ENCODE data around the gene CCDC91. TPM values are rescaled to one million over a fixed set of nuclear protein-coding genes. Genes with fewer than 3 reads are reported as not detected.
A peak's percentile ranks its signal among the peaks of the same experiment; 100 is the strongest.

The CCDC91 gene
- polyA plus RNA-seq, 6 donors from 2014 or later, result 49.6 to 82.9 (median 68.4) TPM

- Mint-ChIP-seq H3K4me3 (no peak overlapping the region), H3K36me3 (no peaks in the 10 kb centered on the region), H3K27ac (no peak overlapping the region), H3K27me3 (no peaks in the 10 kb centered on the region), H3K4me1 (no peaks in the 10 kb centered on the region), H3K9me3 (peaks cover 0 to 3% (median 0%) of the 10 kb centered on the region in 7 donors)
- ATAC-seq (ENCODE audit: low read depth in 2 of 2) (no peak), DNase-seq (no peak)
Measured at GRCh38 chr12:28171356-28172060, 18.7 kb upstream of the CCDC91 start.

- Mint-ChIP-seq H3K36me3 (no peaks in the 10 kb centered on the region), H3K4me3 (no peak overlapping the region), H3K4me1 (no peaks in the 10 kb centered on the region), H3K27me3 (no peaks in the 10 kb centered on the region), H3K9me3 (peaks cover 0 to 3% (median 0%) of the 10 kb centered on the region in 7 donors), H3K27ac (no peak overlapping the region)
- no peak for DNase-seq
- no peak for ATAC-seq (ENCODE audit: low read depth in 2 of 2)
Measured at GRCh38 chr12:28172434-28173030, 17.7 kb upstream of the CCDC91 start.

GRCh38 chr12:28173440-28173839 is 16.8 kb upstream of the CCDC91 start:
- ATAC-seq (ENCODE audit: low read depth in 2 of 2) (no peak), DNase-seq (no peak)
- Mint-ChIP-seq H3K36me3 (no peaks in the 10 kb centered on the region), H3K4me3 (no peak overlapping the region), H3K27ac (no peak overlapping the region), H3K9me3 (peaks cover 0 to 3% (median 0%) of the 10 kb centered on the region in 7 donors), H3K4me1 (no peaks in the 10 kb centered on the region), H3K27me3 (no peaks in the 10 kb centered on the region)

- ATAC-seq (ENCODE audit: low read depth in 2 of 2), result no peak
- Mint-ChIP-seq H3K27me3 (no peaks in the 10 kb centered on the region), H3K36me3 (no peaks in the 10 kb centered on the region), H3K4me1 (no peaks in the 10 kb centered on the region), H3K9me3 (peaks cover 0 to 3% (median 0%) of the 10 kb centered on the region in 7 donors), H3K27ac (no peak overlapping the region), H3K4me3 (no peak overlapping the region)
- DNase-seq, result no peak
Measured at GRCh38 chr12:28175098-28175589, 15.1 kb upstream of the CCDC91 start.

GRCh38 chr12:28176295-28176694 is 14.0 kb upstream of the CCDC91 start:
- no peak for DNase-seq
- H3K36me3 Mint-ChIP-seq, result no peaks in the 10 kb centered on the region
- no peaks in the 10 kb centered on the region for H3K27me3 Mint-ChIP-seq
- H3K4me3 Mint-ChIP-seq, result no peak overlapping the region
- no peaks in the 10 kb centered on the region for H3K4me1 Mint-ChIP-seq
- H3K9me3 Mint-ChIP-seq, result peaks cover 0 to 3% (median 0%) of the 10 kb centered on the region in 7 donors
- no peak overlapping the region for H3K27ac Mint-ChIP-seq
- ATAC-seq (ENCODE audit: low read depth in 2 of 2), result no peak

- H3K27me3 Mint-ChIP-seq, result no peaks in the 10 kb centered on the region
Measured at GRCh38 chr12:28177461-28177860, 12.8 kb upstream of the CCDC91 start.

GRCh38 chr12:28177905-28178304 is 12.4 kb upstream of the CCDC91 start:
- Mint-ChIP-seq H3K27me3 (no peaks in the 10 kb centered on the region), H3K4me3 (no peak overlapping the region), H3K4me1 (no peaks in the 10 kb centered on the region), H3K36me3 (no peaks in the 10 kb centered on the region), H3K27ac (no peak overlapping the region), H3K9me3 (peaks cover 0 to 4% (median 2%) of the 10 kb centered on the region in 7 donors)
- DNase-seq (no peak), ATAC-seq (ENCODE audit: low read depth in 2 of 2) (no peak)

More at GRCh38 chr12:28177461-28177860, 12.8 kb upstream of the CCDC91 start:
- DNase-seq, result no peak
- no peak for ATAC-seq (ENCODE audit: low read depth in 2 of 2)
- H3K9me3 Mint-ChIP-seq, result peaks cover 0 to 4% (median 2%) of the 10 kb centered on the region in 7 donors
- H3K36me3 Mint-ChIP-seq, result no peaks in the 10 kb centered on the region
- H3K4me3 Mint-ChIP-seq, result no peak overlapping the region
- no peak overlapping the region for H3K27ac Mint-ChIP-seq
- no peaks in the 10 kb centered on the region for H3K4me1 Mint-ChIP-seq

- peaks cover 0 to 6% of the 10 kb centered on the region in 2 donors for H3K36me3 Mint-ChIP-seq
- no peak for DNase-seq
- no peak overlapping the region for H3K4me3 Mint-ChIP-seq
- peaks cover 0 to 4% (median 2%) of the 10 kb centered on the region in 7 donors for H3K9me3 Mint-ChIP-seq
- no peak overlapping the region for H3K27ac Mint-ChIP-seq
- H3K4me1 Mint-ChIP-seq, result no peaks in the 10 kb centered on the region
- H3K27me3 Mint-ChIP-seq, result peaks cover 0 to 6% (median 5%) of the 10 kb centered on the region in 3 donors
- no peak for ATAC-seq (ENCODE audit: low read depth in 2 of 2)
Measured at GRCh38 chr12:28178775-28179174, 11.5 kb upstream of the CCDC91 start.

- ATAC-seq (ENCODE audit: low read depth in 2 of 2) (no peak), DNase-seq (no peak)
- peaks cover 0 to 4% (median 1%) of the 10 kb centered on the region in 7 donors for H3K9me3 Mint-ChIP-seq
Measured at GRCh38 chr12:28180786-28181185, 9.5 kb upstream of the CCDC91 start.

GRCh38 chr12:28184375-28184774 is 5.9 kb upstream of the CCDC91 start:
- no peak for DNase-seq
- H3K27me3 Mint-ChIP-seq, result peaks cover 0 to 8% (median 6%) of the 10 kb centered on the region in 3 donors
- H3K27ac Mint-ChIP-seq, result no peak overlapping the region
- no peak for ATAC-seq (ENCODE audit: low read depth in 2 of 2)
- H3K4me3 Mint-ChIP-seq, result no peak overlapping the region
- H3K9me3 Mint-ChIP-seq, result peaks cover 0 to 5% (median 4%) of the 10 kb centered on the region in 7 donors
- H3K36me3 Mint-ChIP-seq, result peaks cover 4 to 17% of the 10 kb centered on the region in 2 donors
- peaks cover 3 to 8% (median 4%) of the 10 kb centered on the region in 3 donors for H3K4me1 Mint-ChIP-seq

More at GRCh38 chr12:28180786-28181185, 9.5 kb upstream of the CCDC91 start:
- Mint-ChIP-seq H3K27ac (no peak overlapping the region), H3K36me3 (peaks cover 0 to 8% of the 10 kb centered on the region in 2 donors), H3K27me3 (peaks cover 0 to 8% (median 6%) of the 10 kb centered on the region in 3 donors), H3K4me1 (no peaks in the 10 kb centered on the region), H3K4me3 (no peak overlapping the region)

GRCh38 chr12:28186500-28186899 is 3.8 kb upstream of the CCDC91 start:
- H3K27ac Mint-ChIP-seq, result no peak overlapping the region
- DNase-seq, result no peak

GRCh38 chr12:28189784-28190320 is 404 bp upstream of the CCDC91 start:
- Mint-ChIP-seq H3K4me3 (peak overlapping the region; percentile 96 to 99 (median 97)), H3K4me1 (peaks cover 27 to 43% (median 39%) of the 10 kb centered on the region in 3 donors), H3K9me3 (peaks cover 0 to 3% (median 0%) of the 10 kb centered on the region in 7 donors), H3K27ac (peak overlapping the region; percentile 98 to 99 (median 99)), H3K27me3 (no peaks in the 10 kb centered on the region), H3K36me3 (peaks cover 9 to 13% of the 10 kb centered on the region in 2 donors)
- ATAC-seq (ENCODE audit: low read depth in 2 of 2) (no peak), DNase-seq (no peak)

More at GRCh38 chr12:28186500-28186899, 3.8 kb upstream of the CCDC91 start:
- Mint-ChIP-seq H3K4me3 (peak overlapping the region in 1 of 8 donors; percentile 0), H3K27me3 (peaks cover 0 to 8% (median 6%) of the 10 kb centered on the region in 3 donors), H3K9me3 (peaks cover 0 to 5% (median 0%) of the 10 kb centered on the region in 7 donors), H3K4me1 (peaks cover 15 to 23% (median 21%) of the 10 kb centered on the region in 3 donors), H3K36me3 (peaks cover 4 to 17% of the 10 kb centered on the region in 2 donors)
- ATAC-seq (ENCODE audit: low read depth in 2 of 2), result no peak

Measured in naive B cell (primary cell).